WTC11 (cell line): ENCODE measurements around the gene SYNE3. TPM values are rescaled to one million over a fixed set of nuclear protein-coding genes. Genes with fewer than 3 reads are reported as not detected.

ENCODE experiments used
- ATAC-seq: fragments of 200-7000 bp; cut with Tn5 transposase; 2 replicates; pipeline ENCODE4 v1.10.0; 2021; ENCODE audit warnings: mild to moderate bottlenecking, moderate library complexity
- CTCF ChIA-PET: fragments of 300-600 bp; sonication (Branson Sonifier 250); formaldehyde crosslinking; loops from one replicate; lab custom pipeline; 2021; ENCODE audit warnings: antibody characterized with exemption; lab: Charles Lee
- POLR2A ChIA-PET: fragments of 350-600 bp; sonication (Branson Sonifier 250); formaldehyde crosslinking; loops from one replicate; lab custom pipeline; 2021; ENCODE audit warnings: antibody characterized with exemption; lab: Charles Lee
- DNase-seq: peaks from one replicate; pipeline ENCODE4 v3.0.0; 2021; ENCODE audit warnings: low spot score
- H3K27ac Mint-ChIP-seq: 2 replicates; pipeline ENCODE4 v1.8.0; 2021; ENCODE audit warnings: mixed read lengths
- H3K27me3 Mint-ChIP-seq: 2 replicates; pipeline ENCODE4 v1.8.0; 2021; ENCODE audit warnings: low read depth, mild to moderate bottlenecking, moderate library complexity, mixed read lengths
- H3K36me3 Mint-ChIP-seq: 2 replicates; pipeline ENCODE4 v1.8.0; 2021; ENCODE audit warnings: mixed read lengths
- H3K4me1 Mint-ChIP-seq: 2 replicates; pipeline ENCODE4 v1.8.0; 2022; ENCODE audit warnings: mixed read lengths
- H3K4me3 Mint-ChIP-seq: 2 replicates; pipeline ENCODE4 v1.8.0; 2021; ENCODE audit warnings: mild to moderate bottlenecking, moderate library complexity, mixed read lengths
- H3K9me3 Mint-ChIP-seq: 2 replicates; pipeline ENCODE4 v1.8.0; 2021; ENCODE audit warnings: mixed read lengths
- ETV6 ChIP-seq: sonication (generic); formaldehyde crosslinking; IDR thresholded peaks from 2 replicates; pipeline ENCODE4 v1.8.1; 2022; ENCODE audit warnings: mild to moderate bottlenecking, missing genetic modification reagents
- GABPB1 ChIP-seq: sonication (generic); formaldehyde crosslinking; IDR thresholded peaks from 2 replicates; pipeline ENCODE4 v1.8.1; 2023; ENCODE audit warnings: mild to moderate bottlenecking, missing genetic modification reagents
- JUN ChIP-seq: sonication (generic); formaldehyde crosslinking; IDR thresholded peaks from 2 replicates; pipeline ENCODE4 v1.8.0; 2023; ENCODE audit warnings: mild to moderate bottlenecking, missing genetic modification reagents
- MLX ChIP-seq: sonication (generic); formaldehyde crosslinking; IDR thresholded peaks from 2 replicates; pipeline ENCODE4 v1.8.1; 2023; ENCODE audit warnings: mild to moderate bottlenecking, missing genetic modification reagents, moderate library complexity
- NFE2L1 ChIP-seq: sonication (generic); formaldehyde crosslinking; IDR thresholded peaks from 2 replicates; pipeline ENCODE4 v1.8.1; 2023; ENCODE audit warnings: missing genetic modification reagents
- NR2C2 ChIP-seq: sonication (generic); formaldehyde crosslinking; IDR thresholded peaks from 2 replicates; pipeline ENCODE4 v1.8.0; 2022; ENCODE audit warnings: mild to moderate bottlenecking, missing genetic modification reagents
- PRDM15 ChIP-seq: sonication (generic); formaldehyde crosslinking; IDR thresholded peaks from 2 replicates; pipeline ENCODE4 v1.8.0; 2022; ENCODE audit warnings: missing genetic modification reagents
- PREB ChIP-seq: sonication (generic); formaldehyde crosslinking; IDR thresholded peaks from 2 replicates; pipeline ENCODE4 v1.8.1; 2022; ENCODE audit warnings: mild to moderate bottlenecking, missing genetic modification reagents, moderate library complexity, borderline replicate concordance
- PRRX2 ChIP-seq: fragments of 250-450 bp; sonication (Bioruptor Pico); IDR thresholded peaks from 2 replicates; pipeline ENCODE4 v1.8.0; 2021; ENCODE audit warnings: mild to moderate bottlenecking
- SMAD3 ChIP-seq: sonication (generic); formaldehyde crosslinking; IDR thresholded peaks from 2 replicates; pipeline ENCODE4 v1.8.0; 2022; ENCODE audit warnings: missing genetic modification reagents, mild to moderate bottlenecking, borderline replicate concordance
- STAT6 ChIP-seq: sonication (generic); formaldehyde crosslinking; conservative IDR thresholded peaks from 2 replicates; pipeline ENCODE4 v1.8.1; 2023; ENCODE audit warnings: mild to moderate bottlenecking, low read depth, missing genetic modification reagents, moderate library complexity
- TP53 ChIP-seq: sonication (generic); formaldehyde crosslinking; IDR thresholded peaks from 2 replicates; pipeline ENCODE4 v1.8.1; 2023; ENCODE audit warnings: mild to moderate bottlenecking, missing genetic modification reagents
- ZBTB43 ChIP-seq: sonication (generic); formaldehyde crosslinking; IDR thresholded peaks from 2 replicates; pipeline ENCODE4 v1.8.1; 2023; ENCODE audit warnings: mild to moderate bottlenecking, missing genetic modification reagents
- ZNF317 ChIP-seq: sonication (generic); formaldehyde crosslinking; IDR thresholded peaks from 2 replicates; pipeline ENCODE4 v1.8.1; 2023; ENCODE audit warnings: low read depth, mild to moderate bottlenecking, moderate library complexity, missing genetic modification reagents, borderline replicate concordance
- ZNF425 ChIP-seq: fragments of 250-450 bp; sonication (Bioruptor Pico); conservative IDR thresholded peaks from 2 replicates; pipeline ENCODE4 v1.9.0; 2021; ENCODE audit warnings: mild to moderate bottlenecking
- ZNF512 ChIP-seq: sonication (generic); formaldehyde crosslinking; IDR thresholded peaks from 2 replicates; pipeline ENCODE4 v1.8.1; 2022; ENCODE audit warnings: missing genetic modification reagents, borderline replicate concordance
- ZSCAN18 ChIP-seq: fragments of 250-450 bp; sonication (Bioruptor Pico); IDR thresholded peaks from 2 replicates; pipeline ENCODE4 v2.1.2; 2022; ENCODE audit warnings: mild to moderate bottlenecking, moderate library complexity
- total RNA-seq: library from RNA; stranded (reverse); gene quantifications from 3 replicates; pipeline ENCODE4 v1.2.3, GENCODE V29; 2021

The SYNE3 gene
- total RNA-seq, 1 experiment from 2014 or later = 0.24 TPM

GRCh38 chr14:95521001-95521400 is 4.6 kb upstream of the SYNE3 start (continued):
- TF ChIP-seq STAT6 (CRISPR knock-in tag) (no peak), ZSCAN18 (CRISPR knock-in tag) (no peak), PREB (no peak), PRRX2 (no peak)

GRCh38 chr14:95520346-95520745 is 3.9 kb upstream of the SYNE3 start:
- DNase-seq (no peak), ATAC-seq (no peak)
- ChIA-PET CTCF (interaction anchor here (0.9 to 1.9 kb wide), 3 partner anchors 68 to 106 kb away, joined by 3 to 4 read pairs (median 4); no protein-coding TSS in a partner anchor), POLR2A (no interaction called here)
- peaks cover 13% of the 10 kb centered on the region for H3K4me1 Mint-ChIP-seq
- no peaks in the 10 kb centered on the region for H3K9me3 Mint-ChIP-seq
- TF ChIP-seq JUN (CRISPR knock-in tag) = no peak
- TF ChIP-seq NR2C2 (CRISPR knock-in tag) = no peak
- TF ChIP-seq ZNF512 = no peak
- no peak for TF ChIP-seq ZNF317 (CRISPR knock-in tag)
- no peak for TF ChIP-seq ZNF425 (CRISPR knock-in tag)
- no peak for TF ChIP-seq TP53
- no peak for TF ChIP-seq ETV6
- no peak for TF ChIP-seq MLX
- no peak for TF ChIP-seq NFE2L1 (CRISPR knock-in tag)
- no peak for TF ChIP-seq GABPB1
- TF ChIP-seq ZSCAN18 (CRISPR knock-in tag) = no peak
- no peak for TF ChIP-seq ZBTB43 (CRISPR knock-in tag)
- TF ChIP-seq PRDM15 (CRISPR knock-in tag) = no peak
- no peak for TF ChIP-seq SMAD3 (CRISPR knock-in tag)
- no peak overlapping the region for H3K4me3 Mint-ChIP-seq
- no peak overlapping the region for H3K27ac Mint-ChIP-seq
- H3K27me3 Mint-ChIP-seq = peaks cover 33% of the 10 kb centered on the region
- no peaks in the 10 kb centered on the region for H3K36me3 Mint-ChIP-seq
